ENCODE measurements around the gene TDRD12. TPM values are rescaled to one million over a fixed set of nuclear protein-coding genes. Genes with fewer than 3 reads are reported as not detected.

TDRD12 gene
- total and polyA plus RNA-seq, 2 of the 13 experiments (the other 11 are each of a cell fraction or from before 2014, with no cell fraction given): 0.03 to 0.40 TPM

DNA sequence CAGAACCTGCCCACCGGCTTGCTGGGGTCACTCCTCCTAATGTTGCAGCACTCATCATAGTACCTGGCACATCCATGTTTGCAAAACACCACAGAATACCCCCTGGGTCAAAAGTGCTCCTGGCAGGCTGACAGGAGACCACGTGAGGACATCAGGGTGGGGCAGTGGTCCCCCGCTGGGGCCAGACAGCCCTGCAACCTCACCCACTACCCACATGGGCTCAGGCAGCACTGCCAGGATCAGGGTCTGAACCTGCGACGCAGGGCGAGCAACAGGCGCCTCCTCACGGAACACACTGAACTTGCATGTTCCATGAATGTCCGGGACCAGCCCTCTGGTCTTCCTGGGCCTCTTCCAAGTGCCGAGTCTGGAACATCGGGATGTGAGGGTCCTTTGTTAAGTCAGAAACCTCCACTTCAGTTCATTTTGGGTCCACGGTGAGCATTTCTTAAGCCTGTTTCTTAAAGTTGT lies 151.4 kb downstream of the TDRD12 start (continued):
- TF ChIP-seq RAD21 (CRISPR knock-in tag; IDR thresholded peaks at IDR 0.05) (peak; percentile 71), ZNF24 (IDR thresholded peaks at IDR 0.05) (no peak), SNAI1 (CRISPR knock-in tag; IDR thresholded peaks at IDR 0.05; ENCODE audit: borderline replicate concordance) (no peak), ZNF891 (CRISPR knock-in tag; IDR thresholded peaks at IDR 0.05) (no peak), ZNF792 (CRISPR knock-in tag; IDR thresholded peaks at IDR 0.05) (no peak), ZNF10 (CRISPR knock-in tag; IDR thresholded peaks at IDR 0.05; ENCODE audit: borderline replicate concordance, low read depth) (no peak), ZNF484 (CRISPR knock-in tag; IDR thresholded peaks at IDR 0.05; ENCODE audit: borderline replicate concordance, low read depth) (no peak), HMGA1 (CRISPR knock-in tag; conservative IDR thresholded peaks at IDR 0.05) (no peak), NR2F1 (CRISPR knock-in tag; IDR thresholded peaks at IDR 0.05) (no peak), ZNF773 (CRISPR knock-in tag; IDR thresholded peaks at IDR 0.05; ENCODE audit: borderline replicate concordance) (no peak), PHF21A (CRISPR knock-in tag; IDR thresholded peaks at IDR 0.05) (no peak), SMARCE1 (IDR thresholded peaks at IDR 0.05; ENCODE audit: borderline replicate concordance) (no peak), AGO1 (IDR thresholded peaks at IDR 0.05; ENCODE audit: low read depth, low read length, poor library complexity, severe bottlenecking) (no peak), ZNF12 (CRISPR knock-in tag; IDR thresholded peaks at IDR 0.05) (no peak), RAD51 (IDR thresholded peaks at IDR 0.05; ENCODE audit: borderline replicate concordance) (no peak), ZNF3 (CRISPR knock-in tag; IDR thresholded peaks at IDR 0.05) (no peak), CAMTA2 (CRISPR knock-in tag; IDR thresholded peaks at IDR 0.05; ENCODE audit: borderline replicate concordance) (no peak), ZNF441 (CRISPR knock-in tag; IDR thresholded peaks at IDR 0.05; ENCODE audit: borderline replicate concordance) (no peak), MTF1 (CRISPR knock-in tag; IDR thresholded peaks at IDR 0.05) (no peak), HDAC1 (CRISPR knock-in tag; IDR thresholded peaks at IDR 0.05) (0 out of 2 replicates have a peak, but pooled peaks have one; percentile 18), TBX2 (CRISPR knock-in tag; IDR thresholded peaks at IDR 0.05; ENCODE audit: borderline replicate concordance) (peak; percentile 48; the same call in 1 of the 2 replicates), POLR2AphosphoS5 (IDR thresholded peaks at IDR 0.05; ENCODE audit: low read depth, low read length) (no peak)
- TF ChIP-seq, protein P1, sequence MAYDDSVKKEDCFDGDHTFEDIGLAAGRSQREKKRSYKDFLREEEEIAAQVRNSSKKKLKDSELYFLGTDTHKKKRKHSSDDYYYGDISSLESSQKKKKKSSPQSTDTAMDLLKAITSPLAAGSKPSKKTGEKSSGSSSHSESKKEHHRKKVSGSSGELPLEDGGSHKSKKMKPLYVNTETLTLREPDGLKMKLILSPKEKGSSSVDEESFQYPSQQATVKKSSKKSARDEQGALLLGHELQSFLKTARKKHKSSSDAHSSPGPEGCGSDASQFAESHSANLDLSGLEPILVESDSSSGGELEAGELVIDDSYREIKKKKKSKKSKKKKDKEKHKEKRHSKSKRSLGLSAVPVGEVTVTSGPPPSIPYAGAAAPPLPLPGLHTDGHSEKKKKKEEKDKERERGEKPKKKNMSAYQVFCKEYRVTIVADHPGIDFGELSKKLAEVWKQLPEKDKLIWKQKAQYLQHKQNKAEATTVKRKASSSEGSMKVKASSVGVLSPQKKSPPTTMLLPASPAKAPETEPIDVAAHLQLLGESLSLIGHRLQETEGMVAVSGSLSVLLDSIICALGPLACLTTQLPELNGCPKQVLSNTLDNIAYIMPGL (CRISPR knock-in tag; IDR thresholded peaks at IDR 0.05; ENCODE audit: borderline replicate concordance in 1 of 2, low read depth in 1 of 2): 0 out of 4 replicates have a peak, but pooled peaks of 1 of the 2 experiments have one; percentile 25
- TF ChIP-seq, protein P2, sequence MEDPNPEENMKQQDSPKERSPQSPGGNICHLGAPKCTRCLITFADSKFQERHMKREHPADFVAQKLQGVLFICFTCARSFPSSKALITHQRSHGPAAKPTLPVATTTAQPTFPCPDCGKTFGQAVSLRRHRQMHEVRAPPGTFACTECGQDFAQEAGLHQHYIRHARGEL (CRISPR knock-in tag; IDR thresholded peaks at IDR 0.05): no peak
- TF ChIP-seq, protein P3, sequence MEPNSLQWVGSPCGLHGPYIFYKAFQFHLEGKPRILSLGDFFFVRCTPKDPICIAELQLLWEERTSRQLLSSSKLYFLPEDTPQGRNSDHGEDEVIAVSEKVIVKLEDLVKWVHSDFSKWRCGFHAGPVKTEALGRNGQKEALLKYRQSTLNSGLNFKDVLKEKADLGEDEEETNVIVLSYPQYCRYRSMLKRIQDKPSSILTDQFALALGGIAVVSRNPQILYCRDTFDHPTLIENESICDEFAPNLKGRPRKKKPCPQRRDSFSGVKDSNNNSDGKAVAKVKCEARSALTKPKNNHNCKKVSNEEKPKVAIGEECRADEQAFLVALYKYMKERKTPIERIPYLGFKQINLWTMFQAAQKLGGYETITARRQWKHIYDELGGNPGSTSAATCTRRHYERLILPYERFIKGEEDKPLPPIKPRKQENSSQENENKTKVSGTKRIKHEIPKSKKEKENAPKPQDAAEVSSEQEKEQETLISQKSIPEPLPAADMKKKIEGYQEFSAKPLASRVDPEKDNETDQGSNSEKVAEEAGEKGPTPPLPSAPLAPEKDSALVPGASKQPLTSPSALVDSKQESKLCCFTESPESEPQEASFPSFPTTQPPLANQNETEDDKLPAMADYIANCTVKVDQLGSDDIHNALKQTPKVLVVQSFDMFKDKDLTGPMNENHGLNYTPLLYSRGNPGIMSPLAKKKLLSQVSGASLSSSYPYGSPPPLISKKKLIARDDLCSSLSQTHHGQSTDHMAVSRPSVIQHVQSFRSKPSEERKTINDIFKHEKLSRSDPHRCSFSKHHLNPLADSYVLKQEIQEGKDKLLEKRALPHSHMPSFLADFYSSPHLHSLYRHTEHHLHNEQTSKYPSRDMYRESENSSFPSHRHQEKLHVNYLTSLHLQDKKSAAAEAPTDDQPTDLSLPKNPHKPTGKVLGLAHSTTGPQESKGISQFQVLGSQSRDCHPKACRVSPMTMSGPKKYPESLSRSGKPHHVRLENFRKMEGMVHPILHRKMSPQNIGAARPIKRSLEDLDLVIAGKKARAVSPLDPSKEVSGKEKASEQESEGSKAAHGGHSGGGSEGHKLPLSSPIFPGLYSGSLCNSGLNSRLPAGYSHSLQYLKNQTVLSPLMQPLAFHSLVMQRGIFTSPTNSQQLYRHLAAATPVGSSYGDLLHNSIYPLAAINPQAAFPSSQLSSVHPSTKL (CRISPR knock-in tag; IDR thresholded peaks at IDR 0.05): no peak
- TF ChIP-seq, protein P4, sequence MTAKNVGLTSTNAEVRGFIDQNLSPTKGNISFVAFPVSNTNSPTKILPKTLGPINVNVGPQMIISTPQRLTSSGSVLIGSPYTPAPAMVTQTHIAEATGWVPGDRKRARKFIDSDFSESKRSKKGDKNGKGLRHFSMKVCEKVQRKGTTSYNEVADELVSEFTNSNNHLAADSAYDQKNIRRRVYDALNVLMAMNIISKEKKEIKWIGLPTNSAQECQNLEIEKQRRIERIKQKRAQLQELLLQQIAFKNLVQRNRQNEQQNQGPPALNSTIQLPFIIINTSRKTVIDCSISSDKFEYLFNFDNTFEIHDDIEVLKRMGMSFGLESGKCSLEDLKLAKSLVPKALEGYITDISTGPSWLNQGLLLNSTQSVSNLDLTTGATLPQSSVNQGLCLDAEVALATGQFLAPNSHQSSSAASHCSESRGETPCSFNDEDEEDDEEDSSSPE (CRISPR knock-in tag; IDR thresholded peaks at IDR 0.05): no peak

All from HepG2 (cell line).